GM21576 (cell line): ENCODE data around the gene ZDHHC12.
A peak's percentile ranks its signal among the peaks of the same experiment; 100 is the strongest.

ENCODE experiments used
- ATAC-seq: cut with Tn5 transposase; IDR thresholded peaks from one replicate; pipeline ENCODE4 v1.9.1; 2021; ENCODE audit warnings: mild to moderate bottlenecking, moderate library complexity; ENCODE audit not compliant: unreplicated experiment

ZDHHC12 gene

GRCh38 chr9:128688501-128689292, 35.2 kb downstream of the ZDHHC12 start, which contains the start of gene SET:
Gene SET, plus strand, starts transcription at chr9:128689222. Its CDS starts 361 bp downstream, at chr9:128689583.
- peak; percentile 57 for ATAC-seq

- ATAC-seq, result no peak
Observed at GRCh38 chr9:128687453-128687852, 36.5 kb downstream of the ZDHHC12 start.

DNA sequence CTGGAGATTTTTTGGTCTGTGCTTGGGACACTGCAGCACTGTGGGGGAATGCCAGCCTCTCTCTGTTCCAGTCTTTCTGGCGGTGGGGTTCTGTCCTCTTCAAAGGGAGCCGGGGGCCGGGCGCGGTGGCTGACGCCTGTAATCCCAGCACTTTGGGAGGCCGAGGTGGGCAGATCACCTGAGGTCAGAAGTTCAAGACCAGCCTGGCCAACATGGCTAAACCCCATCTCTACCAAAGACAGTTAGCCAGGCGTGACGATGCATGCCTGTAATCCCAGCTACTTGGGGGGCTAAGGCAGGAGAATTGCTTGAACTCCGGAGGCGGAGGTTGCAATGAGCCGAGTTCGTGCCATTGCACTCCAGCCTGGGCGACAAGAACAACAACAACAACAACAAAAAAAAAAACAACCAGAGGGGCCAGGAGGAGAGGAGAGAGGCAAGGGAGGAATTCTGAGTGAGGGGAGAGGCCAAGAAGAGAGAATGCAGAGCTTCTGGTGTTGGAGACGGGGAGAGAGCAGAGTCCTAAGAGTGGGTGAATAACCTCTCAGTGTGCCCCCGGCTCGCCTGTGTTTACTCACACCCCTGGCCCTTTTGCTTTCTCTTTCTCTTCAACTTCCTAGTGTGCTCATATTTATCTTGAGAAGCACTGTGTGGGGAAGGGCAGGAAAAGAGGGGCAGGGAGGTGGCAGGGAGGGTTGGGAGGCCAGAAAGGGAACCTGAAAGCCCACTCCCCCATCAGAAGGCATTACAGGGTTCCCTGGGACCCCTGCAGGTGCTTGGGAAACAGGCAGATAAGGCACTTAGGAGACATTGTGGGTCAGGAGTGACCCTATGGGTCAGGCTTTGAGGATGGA, 38.1 kb downstream of the ZDHHC12 start:
- no peak for ATAC-seq

DNA sequence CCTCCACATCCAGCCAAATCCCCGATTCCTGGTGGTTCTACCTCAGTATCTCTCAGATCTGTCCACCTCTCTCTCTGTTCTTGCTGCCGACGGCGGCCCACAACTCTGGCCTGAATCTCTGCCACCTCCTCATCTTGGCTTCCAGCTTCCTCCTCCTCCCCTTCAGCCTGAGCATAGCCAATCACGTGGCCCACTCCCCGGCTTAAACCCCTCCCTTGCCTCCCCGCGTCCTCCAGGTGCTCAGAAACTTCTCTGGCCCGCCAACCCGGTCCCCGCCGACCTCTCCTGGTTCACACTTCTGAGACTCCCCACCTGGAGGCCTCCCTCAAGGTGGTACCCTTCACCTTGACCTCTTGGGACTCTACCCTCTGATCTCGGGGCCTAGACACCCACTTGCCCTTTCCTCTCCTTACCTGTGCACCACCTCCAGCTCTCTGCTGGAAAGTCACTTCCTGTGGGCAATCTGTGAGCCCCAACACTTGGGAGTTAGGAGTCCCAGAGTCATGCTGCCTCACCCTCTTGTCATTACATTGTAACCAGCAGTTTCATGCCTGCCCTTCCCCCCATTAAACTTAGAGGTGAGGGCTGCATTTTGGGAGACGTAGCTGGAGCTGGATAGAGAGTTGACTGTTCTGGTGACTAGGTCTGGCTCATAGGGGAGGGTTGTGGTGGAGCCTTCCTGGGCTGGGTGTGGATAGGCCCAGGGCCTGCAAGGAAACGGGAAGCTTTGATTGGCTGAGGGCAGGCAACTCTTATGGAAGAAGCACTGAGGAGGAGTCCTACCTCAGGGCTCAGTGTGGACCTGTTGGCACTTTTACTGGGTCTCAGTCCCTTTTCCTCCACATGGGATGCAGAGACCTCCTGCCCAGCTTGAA, 39.4 kb downstream of the ZDHHC12 start:
- peak; percentile 35 for ATAC-seq

DNA sequence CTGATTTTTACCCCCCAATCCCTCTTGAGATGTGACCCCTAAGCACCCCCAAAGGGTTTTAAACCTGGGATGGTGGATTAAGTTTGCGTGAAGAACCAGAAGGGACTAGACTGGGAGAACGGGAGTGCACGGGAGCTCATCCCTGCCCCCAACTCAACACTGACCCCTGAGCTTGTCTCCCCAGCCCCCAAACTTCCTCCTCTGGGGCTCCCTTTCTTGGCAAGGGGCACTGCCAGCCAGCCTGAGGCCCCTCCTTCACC, 39.9 kb downstream of the ZDHHC12 start:
- peak; percentile 1 for ATAC-seq

DNA sequence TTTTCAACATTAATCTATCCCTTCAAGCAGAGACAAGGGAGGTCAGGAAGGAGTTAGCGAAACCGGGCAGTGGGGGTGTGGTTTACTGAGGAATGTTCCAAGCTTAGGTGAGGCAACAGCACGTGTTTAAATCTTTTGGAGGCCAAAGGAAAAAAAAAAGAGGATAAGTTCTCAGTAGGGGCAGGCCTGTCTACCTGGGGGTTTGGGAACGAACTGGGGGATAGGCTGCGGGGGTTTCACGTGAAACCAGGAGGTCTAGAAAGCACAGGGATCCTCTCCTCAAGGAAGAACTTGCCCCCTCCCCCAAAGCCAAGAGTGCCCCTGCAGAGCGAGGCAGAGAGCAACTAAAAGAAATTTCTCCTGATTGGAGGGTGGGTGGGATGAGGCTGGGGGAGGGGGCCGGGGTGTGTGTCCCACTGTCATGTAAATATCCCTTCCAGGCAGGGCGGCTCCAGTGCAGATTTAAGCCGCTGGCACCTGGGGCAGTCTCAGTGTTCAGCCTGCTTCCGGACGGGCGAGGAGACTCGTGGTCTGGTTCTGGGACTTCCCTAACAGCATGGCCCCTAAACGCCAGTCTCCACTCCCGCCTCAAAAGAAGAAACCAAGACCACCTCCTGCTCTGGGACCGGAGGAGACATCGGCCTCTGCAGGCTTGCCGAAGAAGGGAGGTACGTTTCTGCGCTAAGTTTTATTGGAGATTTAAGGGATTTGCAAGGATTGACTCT, 40.4 kb downstream of the ZDHHC12 start:
- no peak for ATAC-seq

- no peak for ATAC-seq
Observed at GRCh38 chr9:128677794-128678193, 46.1 kb downstream of the ZDHHC12 start.

- ATAC-seq, result no peak
Observed at GRCh38 chr9:128675382-128675781, 48.5 kb downstream of the ZDHHC12 start.
